Measurements from ENCODE around the gene THSD7B.

Gene THSD7B

GRCh38 chr2:137154946-137155345, 389.6 kb downstream of the THSD7B start:
- no peak for DNase-seq (ENCODE audit: low spot score)

- peak; percentile 47 for DNase-seq (ENCODE audit: low spot score)
Observed at GRCh38 chr2:137155356-137156104, 390.2 kb downstream of the THSD7B start.

GRCh38 chr2:137156221-137156844, 391.0 kb downstream of the THSD7B start:
- no peak for DNase-seq (ENCODE audit: low spot score)

GRCh38 chr2:137157851-137158250, 392.5 kb downstream of the THSD7B start:
- no peak for DNase-seq (ENCODE audit: low spot score)

GRCh38 chr2:137161250-137161649, 395.9 kb downstream of the THSD7B start:
- DNase-seq (ENCODE audit: low spot score) = no peak

GRCh38 chr2:137165968-137166367, 400.6 kb downstream of the THSD7B start:
- no peak for DNase-seq (ENCODE audit: low spot score)

GRCh38 chr2:137167651-137168050, 402.3 kb downstream of the THSD7B start:
- DNase-seq (ENCODE audit: low spot score) = no peak

GRCh38 chr2:137168552-137168951, 403.2 kb downstream of the THSD7B start:
- peak; percentile 24 for DNase-seq (ENCODE audit: low spot score)

- DNase-seq (ENCODE audit: low spot score) = no peak
Observed at GRCh38 chr2:137172162-137172561, 406.8 kb downstream of the THSD7B start.

GRCh38 chr2:137173463-137173862, 408.1 kb downstream of the THSD7B start:
- DNase-seq (ENCODE audit: low spot score) = peak; percentile 75

GRCh38 chr2:137175246-137175645, 409.9 kb downstream of the THSD7B start:
- DNase-seq (ENCODE audit: low spot score) = no peak

GRCh38 chr2:137178951-137179377, 413.6 kb downstream of the THSD7B start:
- DNase-seq (ENCODE audit: low spot score) = peak; percentile 46

GRCh38 chr2:137179542-137179941, 414.2 kb downstream of the THSD7B start:
- no peak for DNase-seq (ENCODE audit: low spot score)

GRCh38 chr2:137180012-137180411, 414.7 kb downstream of the THSD7B start:
- DNase-seq (ENCODE audit: low spot score) = no peak

- no peak for DNase-seq (ENCODE audit: low spot score)
Observed at GRCh38 chr2:137181370-137181769, 416.0 kb downstream of the THSD7B start.

- DNase-seq (ENCODE audit: low spot score) = no peak
Observed at GRCh38 chr2:137182071-137182470, 416.7 kb downstream of the THSD7B start.

- DNase-seq (ENCODE audit: low spot score) = no peak
Observed at GRCh38 chr2:137183206-137183898, 418.0 kb downstream of the THSD7B start.

- no peak for DNase-seq (ENCODE audit: low spot score)
Observed at GRCh38 chr2:137185378-137186078, 420.2 kb downstream of the THSD7B start.

- DNase-seq (ENCODE audit: low spot score) = no peak
Observed at GRCh38 chr2:137187216-137187615, 421.9 kb downstream of the THSD7B start.

GRCh38 chr2:137190411-137191195, 425.3 kb downstream of the THSD7B start:
- peak; percentile 13 for DNase-seq (ENCODE audit: low spot score)

Data from GM03348 (cell line).